RWPE2 (cell line): ENCODE results near the gene DLGAP4.

ENCODE experiments used
- ATAC-seq: fragments of 200-7000 bp; cut with Tn5 transposase; 3 replicates; pipeline ENCODE4 v1.9.1; 2021; ENCODE audit warnings: low read depth
- DNase-seq: peaks from one replicate; pipeline ENCODE4 v3.0.0-alpha.2; 2020; ENCODE audit warnings: low spot score
- H3K27ac ChIP-seq: fragments of 450-650 bp; 2 replicates; pipeline ENCODE4 v1.5.1; 2017; ENCODE audit warnings: mild to moderate bottlenecking; ENCODE audit not compliant: poor library complexity, severe bottlenecking
- H3K27me3 ChIP-seq: fragments of 250-450 bp; sonication (Bioruptor Pico); 2 replicates; pipeline ENCODE4 v1.5.1; 2021; ENCODE audit warnings: mild to moderate bottlenecking, moderate library complexity; ENCODE audit not compliant: insufficient read depth, poor library complexity, severe bottlenecking
- H3K36me3 ChIP-seq: fragments of 250-450 bp; sonication (Bioruptor Pico); 2 replicates; pipeline ENCODE4 v1.5.1; 2020; ENCODE audit warnings: low read depth, mild to moderate bottlenecking, moderate library complexity
- H3K4me1 ChIP-seq: fragments of 250-450 bp; sonication (Bioruptor Pico); 2 replicates; pipeline ENCODE4 v1.5.1; 2021; ENCODE audit warnings: mild to moderate bottlenecking, moderate library complexity; ENCODE audit not compliant: insufficient read depth, poor library complexity, severe bottlenecking
- H3K4me3 ChIP-seq: fragments of 250-450 bp; sonication (Bioruptor Pico); 2 replicates; pipeline ENCODE4 v1.5.1; 2021; ENCODE audit warnings: mild to moderate bottlenecking, moderate library complexity; ENCODE audit not compliant: severe bottlenecking
- H3K9me3 ChIP-seq: fragments of 250-450 bp; sonication (Bioruptor Pico); 2 replicates; pipeline ENCODE4 v1.5.1; 2021; ENCODE audit warnings: mild to moderate bottlenecking, moderate library complexity; ENCODE audit not compliant: severe bottlenecking
- CTCF ChIP-seq: fragments of 450-650 bp; IDR thresholded peaks from one replicate; pipeline ENCODE4 v1.5.1; 2017; ENCODE audit warnings: mild to moderate bottlenecking, moderate library complexity; ENCODE audit not compliant: poor library complexity, severe bottlenecking

The DLGAP4 gene

DNA sequence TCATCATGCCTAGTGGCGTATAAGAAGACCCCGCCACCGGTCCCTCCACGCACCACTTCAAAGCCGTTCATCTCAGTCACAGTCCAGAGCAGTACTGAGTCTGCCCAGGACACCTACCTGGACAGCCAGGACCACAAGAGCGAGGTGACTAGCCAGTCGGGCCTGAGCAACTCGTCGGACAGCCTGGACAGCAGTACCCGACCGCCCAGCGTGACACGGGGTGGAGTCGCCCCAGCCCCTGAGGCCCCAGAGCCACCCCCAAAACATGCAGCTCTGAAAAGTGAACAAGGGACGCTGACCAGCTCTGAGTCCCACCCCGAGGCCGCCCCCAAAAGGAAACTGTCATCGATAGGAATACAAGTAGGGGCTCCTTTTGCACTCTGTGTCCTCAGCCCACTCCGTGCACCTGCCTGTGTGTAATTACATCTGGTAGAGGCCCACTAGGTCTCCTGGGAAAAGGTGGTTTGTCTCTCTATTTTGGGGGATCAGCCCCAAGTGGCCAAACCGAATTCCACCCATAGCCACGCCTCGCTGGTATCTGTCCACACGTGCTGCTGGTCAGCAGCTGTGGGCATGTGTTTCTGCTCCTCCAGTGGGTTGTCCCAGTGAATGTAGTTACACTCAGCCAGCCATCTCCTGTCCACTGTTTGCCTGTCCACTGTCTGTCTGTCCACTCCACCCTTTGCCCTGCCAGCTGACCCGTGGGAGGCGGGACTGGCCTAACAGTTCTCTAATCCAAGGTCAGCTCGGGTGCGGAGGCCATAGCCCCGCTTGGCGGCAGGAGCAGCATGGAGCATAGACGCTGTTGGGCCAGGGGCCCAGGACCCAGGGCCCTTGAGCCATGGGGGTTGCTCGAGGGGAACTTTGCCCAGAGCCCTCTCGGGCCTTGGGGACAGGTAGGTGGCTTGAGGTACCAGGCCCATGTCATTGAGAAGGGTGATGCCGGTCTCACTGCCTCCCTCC lies 190.8 kb downstream of the DLGAP4 start:
- TF ChIP-seq CTCF: no peak
- Histone ChIP-seq H3K27me3 (no peaks in the 10 kb centered on the region), H3K4me1 (peaks cover 14% of the 10 kb centered on the region), H3K4me3 (no peak overlapping the region), H3K27ac (no peak overlapping the region), H3K9me3 (no peaks in the 10 kb centered on the region), H3K36me3 (peaks cover 82% of the 10 kb centered on the region)
- ATAC-seq (no peak), DNase-seq (peak; percentile 81)

DNA sequence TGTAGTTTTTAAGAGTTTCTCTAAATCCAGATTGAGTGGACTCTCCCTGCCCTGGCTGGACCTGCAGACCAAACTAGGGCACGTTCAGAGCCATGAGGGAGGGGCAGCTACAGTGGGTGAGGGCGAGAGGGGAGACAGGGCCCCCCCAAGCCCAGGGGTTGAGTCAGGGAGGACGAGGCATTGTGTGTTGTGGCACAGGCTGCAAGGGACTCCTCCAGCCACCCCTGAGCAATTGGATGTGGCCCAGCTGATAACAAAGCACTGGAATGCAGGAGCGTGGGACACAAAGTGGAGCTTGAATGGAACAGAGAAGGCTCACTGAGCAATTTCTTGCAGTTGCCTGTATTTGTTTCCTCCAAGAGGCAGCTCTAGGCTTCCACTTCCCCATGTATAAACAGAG lies 191.7 kb downstream of the DLGAP4 start:
- peaks cover 90% of the 10 kb centered on the region for H3K36me3 ChIP-seq
- H3K9me3 ChIP-seq: no peaks in the 10 kb centered on the region
- no peak for TF ChIP-seq CTCF
- DNase-seq (no peak), ATAC-seq (no peak)
- H3K27me3 ChIP-seq: no peaks in the 10 kb centered on the region
- no peak overlapping the region for H3K4me3 ChIP-seq
- no peak overlapping the region for H3K27ac ChIP-seq
- peaks cover 6% of the 10 kb centered on the region for H3K4me1 ChIP-seq

DNA sequence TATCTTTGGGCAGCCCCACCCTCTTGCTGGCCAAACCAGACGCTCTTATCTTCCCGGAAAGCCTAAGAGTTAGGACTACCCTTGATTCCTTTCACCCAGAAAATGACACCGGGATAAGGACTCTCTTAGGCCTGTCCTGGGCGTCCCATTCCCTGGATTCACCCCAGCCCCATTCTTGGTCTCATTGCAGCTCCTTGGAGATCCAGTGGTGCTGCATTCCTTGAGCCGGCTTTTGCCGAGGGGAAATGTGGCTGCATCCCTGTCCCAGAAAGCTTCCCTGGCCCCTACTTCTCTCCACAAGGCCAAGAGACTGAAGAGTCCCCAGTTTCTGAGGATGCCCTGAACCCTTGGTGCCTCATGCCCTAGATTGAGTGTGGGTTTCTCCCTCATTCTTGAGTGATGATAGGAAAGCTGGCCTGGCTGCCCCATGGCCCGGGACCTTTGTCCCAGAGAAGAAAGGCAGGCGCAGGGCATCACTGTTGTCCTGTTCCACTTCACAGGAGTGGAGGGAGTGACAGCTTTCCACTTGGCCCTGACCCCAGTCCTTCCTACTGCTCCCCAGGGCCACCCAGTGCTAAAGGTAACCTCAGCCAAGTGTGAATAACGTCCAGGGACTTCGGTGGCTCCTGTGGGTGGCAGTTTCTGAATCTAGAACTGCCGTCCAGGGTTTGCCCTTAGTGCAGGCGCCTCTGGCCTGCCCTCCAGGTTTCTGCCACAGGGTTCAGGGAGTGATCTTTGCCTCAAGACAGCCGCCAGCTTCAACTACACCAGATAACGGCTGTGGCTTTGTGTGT lies 192.4 kb downstream of the DLGAP4 start:
- Histone ChIP-seq H3K36me3 (peaks cover 92% of the 10 kb centered on the region), H3K4me3 (no peak overlapping the region), H3K4me1 (peaks cover 3% of the 10 kb centered on the region), H3K27me3 (no peaks in the 10 kb centered on the region), H3K9me3 (no peaks in the 10 kb centered on the region), H3K27ac (no peak overlapping the region)
- DNase-seq: no peak
- TF ChIP-seq CTCF: no peak
- ATAC-seq: no peak

DNA sequence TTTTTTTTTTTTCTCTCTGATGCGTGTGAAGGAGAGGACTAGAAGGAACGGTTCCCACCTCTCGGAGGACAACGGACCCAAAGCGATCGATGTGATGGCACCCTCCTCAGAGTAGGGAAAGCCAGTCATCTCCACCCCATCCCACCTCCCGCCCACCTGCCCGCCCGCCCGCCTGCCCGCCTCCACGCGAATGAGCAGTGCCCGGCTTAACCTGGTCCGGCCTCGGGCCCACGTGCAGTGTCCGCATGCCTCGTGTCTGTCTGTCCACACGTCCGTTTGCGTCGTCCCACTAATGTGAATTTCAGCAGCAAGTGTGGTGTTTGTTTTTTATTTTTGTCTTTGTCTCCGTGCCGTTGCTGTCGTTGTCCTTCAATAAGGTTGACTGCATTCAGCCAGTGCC lies 193.1 kb downstream of the DLGAP4 start:
- H3K36me3 ChIP-seq: peaks cover 92% of the 10 kb centered on the region
- H3K4me3 ChIP-seq: no peak overlapping the region
- TF ChIP-seq CTCF: no peak
- no peaks in the 10 kb centered on the region for H3K9me3 ChIP-seq
- no peak overlapping the region for H3K27ac ChIP-seq
- ATAC-seq (no peak), DNase-seq (no peak)
- H3K4me1 ChIP-seq: no peaks in the 10 kb centered on the region
- H3K27me3 ChIP-seq: no peaks in the 10 kb centered on the region
